K562 (cell line): Measurements from ENCODE around the gene ANO8. TPM values are rescaled to one million over a fixed set of nuclear protein-coding genes. Genes with fewer than 3 reads are reported as not detected.

ENCODE experiments used
- ARID1B ChIP-seq: fragments of 450-650 bp; IDR thresholded peaks from 2 replicates; pipeline ENCODE4 v1.6.1; 2016; ENCODE audit warnings: antibody characterized with exemption, mild to moderate bottlenecking, inconsistent platforms
- BMI1 ChIP-seq: fragments of 150-350 bp; IDR thresholded peaks from 2 replicates; pipeline ENCODE4 v1.6.1; 2014; ENCODE audit warnings: low read length
- CBX8 ChIP-seq: fragments of 200-600 bp; sonication (generic); IDR thresholded peaks from 2 replicates; pipeline ENCODE4 v1.6.1; 2012; ENCODE audit warnings: borderline replicate concordance, mixed run types, low read depth, mild to moderate bottlenecking, moderate library complexity, mixed read lengths, low read length, control low read depth, inconsistent platforms; ENCODE audit not compliant: poor library complexity, severe bottlenecking; ENCODE audit errors: extremely low read depth
- CHD2 ChIP-seq: IDR thresholded peaks from 2 replicates; pipeline ENCODE4 v1.6.1; 2011; ENCODE audit warnings: low read depth, low read length
- EHMT2 ChIP-seq: fragments of 450-650 bp; IDR thresholded peaks from 2 replicates; pipeline ENCODE4 v1.6.1; 2018; ENCODE audit warnings: antibody characterized with exemption
- ETV1 ChIP-seq: fragments of 450-650 bp; conservative IDR thresholded peaks from 2 replicates; pipeline ENCODE4 v1.6.1; 2016; ENCODE audit warnings: missing genetic modification characterization, control low read depth, low read depth, missing compliant biosample characterization
- HCFC1 ChIP-seq: IDR thresholded peaks from 2 replicates; pipeline ENCODE4 v1.6.1; 2012; ENCODE audit warnings: low read depth, low read length, improper control_type of control experiment
- POLR2A ChIP-seq: fragments of 450-650 bp; conservative IDR thresholded peaks from 2 replicates; pipeline ENCODE4 v1.6.1; 2016
- SIN3A ChIP-seq, 2 experiments: fragments of 150-350 bp in 1 of 2; IDR thresholded peaks; 2 replicates each; pipeline ENCODE4 v1.6.1; 2011 to 2016; ENCODE audit warnings: borderline replicate concordance in 2 of 2, low read depth in 2 of 2, low read length in 2 of 2, mild to moderate bottlenecking in 2 of 2, moderate library complexity in 2 of 2; ENCODE audit not compliant: control insufficient read depth in 1 of 2
- SMC3 ChIP-seq: conservative IDR thresholded peaks from 2 replicates; pipeline ENCODE4 v1.6.1; 2011; ENCODE audit warnings: low read depth, low read length, improper control_type of control experiment; ENCODE audit not compliant: insufficient read depth
- WHSC1 ChIP-seq: IDR thresholded peaks from one replicate; pipeline ENCODE4 v1.6.1; 2012; ENCODE audit warnings: low read length, control low read depth, inconsistent platforms
- ZNF143 ChIP-seq: sonication (generic); formaldehyde crosslinking; IDR thresholded peaks from 2 replicates; pipeline ENCODE4 v1.9.0; 2022; ENCODE audit warnings: mild to moderate bottlenecking, missing genetic modification reagents
- polyA plus RNA-seq, 8 experiments: library from polyadenylated mRNA; depleted of rRNA in 4 of 8; stranded (reverse) in 5 of 8; unstranded in 3 of 8; fragments of >200 nt; fragmentation: Nextera tagmentation in 2 of 8; fragmentation: Illumina TruSeq in 1 of 8; extraction: Ambion mirVana in 2 of 8; extraction: Trizol in 1 of 8; gene quantifications; 2 replicates each; pipeline versions ENCODE4 v1.2.1 to v1.2.3, GENCODE V29; 2011 to 2014; ENCODE audit warnings: inconsistent platforms in 1 of 8, missing spikeins in 1 of 8
- total RNA-seq, 7 experiments: library from RNA; depleted of rRNA in 6 of 7; stranded (reverse); fragments of >200 nt in 6 of 7; fragmentation: Illumina TruSeq in 2 of 7; extraction: Trizol in 2 of 7; gene quantifications; 2 replicates each; pipeline versions ENCODE4 v1.2.1 to v1.2.3, GENCODE V29; 2011 to 2021; ENCODE audit warnings: low replicate concordance in 1 of 7
- TF ChIP-seq, protein P1 (sequence below), 3 experiments: IDR thresholded peaks in 2 of 3; conservative IDR thresholded peaks in 1 of 3; 2 replicates each; pipeline ENCODE4 v1.5.1; 2011 to 2012; ENCODE audit warnings: low read length in 3 of 3, mild to moderate bottlenecking in 3 of 3, control low read depth in 2 of 3, improper control_type of control experiment in 1 of 3, inconsistent platforms in 1 of 3, low read depth in 1 of 3, mixed read lengths in 1 of 3, moderate library complexity in 1 of 3; ENCODE audit not compliant: insufficient read depth in 2 of 3
- TF ChIP-seq, protein P2 (sequence below), 2 experiments: fragments of 450-650 bp; IDR thresholded peaks; 2 replicates each; pipeline ENCODE4 v1.6.1; 2016
- TF ChIP-seq, protein P3 (sequence below), 3 experiments: fragments of 200-800 bp in 1 of 3; fragments of 250-450 bp in 1 of 3; fragments of 450-650 bp in 1 of 3; sonication (Bioruptor Pico) in 1 of 3; sonication (Bioruptor generic) in 1 of 3; formaldehyde crosslinking in 1 of 3; IDR thresholded peaks; 2 replicates each; pipeline versions ENCODE4 v1.6.1 to v1.8.0; 2016 to 2022; ENCODE audit warnings: mild to moderate bottlenecking in 2 of 3, missing genetic modification characterization in 2 of 3, missing compliant biosample characterization in 1 of 3, moderate library complexity in 1 of 3
- TF ChIP-seq, protein P4 (sequence below): fragments of 450-650 bp; IDR thresholded peaks from 2 replicates; pipeline ENCODE4 v1.6.1; 2014; ENCODE audit warnings: low read depth, mild to moderate bottlenecking, moderate library complexity, borderline replicate concordance

Gene ANO8
- total and polyA plus RNA-seq, 9 of the 15 experiments (the other 6 are each of a cell fraction or from before 2014, with no cell fraction given): 0.07 to 7.6 (median 2.3) TPM; not detected in 1

DNA sequence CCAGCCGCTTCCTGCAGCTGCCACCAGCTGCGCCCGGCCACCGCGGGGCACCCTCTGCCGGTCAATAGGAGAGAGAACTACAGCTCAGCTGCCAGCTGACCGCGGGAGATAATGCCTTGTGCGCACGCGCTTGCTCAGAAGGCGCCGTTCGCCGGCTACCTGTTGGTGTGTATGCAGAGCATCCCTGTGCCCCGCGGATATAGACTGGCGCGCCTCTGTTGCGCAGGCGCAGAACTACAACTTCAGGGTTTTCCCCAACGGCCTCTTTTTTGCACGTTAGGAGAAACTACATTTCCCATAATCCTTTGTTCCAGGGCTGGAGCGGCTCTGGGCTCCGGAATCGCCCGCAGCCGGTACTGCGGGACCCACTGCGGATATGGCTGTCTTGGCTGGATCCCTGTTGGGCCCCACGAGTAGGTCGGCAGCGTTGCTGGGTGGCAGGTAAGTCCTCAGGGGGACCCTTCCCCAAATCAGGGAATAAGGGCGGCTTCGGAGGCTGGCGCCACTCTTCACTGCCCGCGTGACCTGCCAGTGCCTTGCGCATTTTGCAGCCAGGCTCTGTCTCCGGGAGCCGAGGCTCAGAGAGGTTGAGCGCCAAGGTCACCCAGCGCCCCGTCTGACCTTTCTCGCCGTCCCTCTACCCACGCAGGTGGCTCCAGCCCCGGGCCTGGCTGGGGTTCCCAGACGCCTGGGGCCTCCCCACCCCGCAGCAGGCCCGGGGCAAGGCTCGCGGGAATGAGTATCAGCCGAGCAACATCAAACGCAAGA is 29.0 kb downstream of the ANO8 start, which contains the start of gene MRPL34 (continued):
- TF ChIP-seq, protein P1, sequence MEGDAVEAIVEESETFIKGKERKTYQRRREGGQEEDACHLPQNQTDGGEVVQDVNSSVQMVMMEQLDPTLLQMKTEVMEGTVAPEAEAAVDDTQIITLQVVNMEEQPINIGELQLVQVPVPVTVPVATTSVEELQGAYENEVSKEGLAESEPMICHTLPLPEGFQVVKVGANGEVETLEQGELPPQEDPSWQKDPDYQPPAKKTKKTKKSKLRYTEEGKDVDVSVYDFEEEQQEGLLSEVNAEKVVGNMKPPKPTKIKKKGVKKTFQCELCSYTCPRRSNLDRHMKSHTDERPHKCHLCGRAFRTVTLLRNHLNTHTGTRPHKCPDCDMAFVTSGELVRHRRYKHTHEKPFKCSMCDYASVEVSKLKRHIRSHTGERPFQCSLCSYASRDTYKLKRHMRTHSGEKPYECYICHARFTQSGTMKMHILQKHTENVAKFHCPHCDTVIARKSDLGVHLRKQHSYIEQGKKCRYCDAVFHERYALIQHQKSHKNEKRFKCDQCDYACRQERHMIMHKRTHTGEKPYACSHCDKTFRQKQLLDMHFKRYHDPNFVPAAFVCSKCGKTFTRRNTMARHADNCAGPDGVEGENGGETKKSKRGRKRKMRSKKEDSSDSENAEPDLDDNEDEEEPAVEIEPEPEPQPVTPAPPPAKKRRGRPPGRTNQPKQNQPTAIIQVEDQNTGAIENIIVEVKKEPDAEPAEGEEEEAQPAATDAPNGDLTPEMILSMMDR (IDR thresholded peaks at IDR 0.05 in 2 of 3, conservative IDR thresholded peaks at IDR 0.05 in 1 of 3; ENCODE audit: insufficient read depth in 2 of 3, low read depth in 1 of 3, low read length in 3 of 3): peak; percentile 83 to 97 (median 93)
- TF ChIP-seq BMI1 (no peak), POLR2A (peak; percentile 87), ETV1 (peak; percentile 47), ARID1B (no peak; the same call in 1 of the 2 replicates), CBX8 (no peak), WHSC1 (no peak), CHD2 (0 out of 2 replicates have a peak, but pooled peaks have one; percentile 48), HCFC1 (peak; percentile 83), ZNF143 (peak; percentile 90), SMC3 (peak; percentile 56), EHMT2 (no peak), SIN3A (IDR thresholded peaks at IDR 0.05; ENCODE audit: borderline replicate concordance in 2 of 2, control insufficient read depth in 1 of 2, low read depth in 2 of 2, low read length in 2 of 2) (peak in 1 of 2 experiments; percentile 40; a peak in 1 of 4 replicates)
- TF ChIP-seq, protein P2, sequence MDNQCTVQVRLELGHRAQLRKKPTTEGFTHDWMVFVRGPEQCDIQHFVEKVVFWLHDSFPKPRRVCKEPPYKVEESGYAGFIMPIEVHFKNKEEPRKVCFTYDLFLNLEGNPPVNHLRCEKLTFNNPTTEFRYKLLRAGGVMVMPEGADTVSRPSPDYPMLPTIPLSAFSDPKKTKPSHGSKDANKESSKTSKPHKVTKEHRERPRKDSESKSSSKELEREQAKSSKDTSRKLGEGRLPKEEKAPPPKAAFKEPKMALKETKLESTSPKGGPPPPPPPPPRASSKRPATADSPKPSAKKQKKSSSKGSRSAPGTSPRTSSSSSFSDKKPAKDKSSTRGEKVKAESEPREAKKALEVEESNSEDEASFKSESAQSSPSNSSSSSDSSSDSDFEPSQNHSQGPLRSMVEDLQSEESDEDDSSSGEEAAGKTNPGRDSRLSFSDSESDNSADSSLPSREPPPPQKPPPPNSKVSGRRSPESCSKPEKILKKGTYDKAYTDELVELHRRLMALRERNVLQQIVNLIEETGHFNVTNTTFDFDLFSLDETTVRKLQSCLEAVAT (IDR thresholded peaks at IDR 0.05): peak in 1 of 2 experiments; percentile 13; a peak in 1 of 4 replicates
- TF ChIP-seq, protein P3, sequence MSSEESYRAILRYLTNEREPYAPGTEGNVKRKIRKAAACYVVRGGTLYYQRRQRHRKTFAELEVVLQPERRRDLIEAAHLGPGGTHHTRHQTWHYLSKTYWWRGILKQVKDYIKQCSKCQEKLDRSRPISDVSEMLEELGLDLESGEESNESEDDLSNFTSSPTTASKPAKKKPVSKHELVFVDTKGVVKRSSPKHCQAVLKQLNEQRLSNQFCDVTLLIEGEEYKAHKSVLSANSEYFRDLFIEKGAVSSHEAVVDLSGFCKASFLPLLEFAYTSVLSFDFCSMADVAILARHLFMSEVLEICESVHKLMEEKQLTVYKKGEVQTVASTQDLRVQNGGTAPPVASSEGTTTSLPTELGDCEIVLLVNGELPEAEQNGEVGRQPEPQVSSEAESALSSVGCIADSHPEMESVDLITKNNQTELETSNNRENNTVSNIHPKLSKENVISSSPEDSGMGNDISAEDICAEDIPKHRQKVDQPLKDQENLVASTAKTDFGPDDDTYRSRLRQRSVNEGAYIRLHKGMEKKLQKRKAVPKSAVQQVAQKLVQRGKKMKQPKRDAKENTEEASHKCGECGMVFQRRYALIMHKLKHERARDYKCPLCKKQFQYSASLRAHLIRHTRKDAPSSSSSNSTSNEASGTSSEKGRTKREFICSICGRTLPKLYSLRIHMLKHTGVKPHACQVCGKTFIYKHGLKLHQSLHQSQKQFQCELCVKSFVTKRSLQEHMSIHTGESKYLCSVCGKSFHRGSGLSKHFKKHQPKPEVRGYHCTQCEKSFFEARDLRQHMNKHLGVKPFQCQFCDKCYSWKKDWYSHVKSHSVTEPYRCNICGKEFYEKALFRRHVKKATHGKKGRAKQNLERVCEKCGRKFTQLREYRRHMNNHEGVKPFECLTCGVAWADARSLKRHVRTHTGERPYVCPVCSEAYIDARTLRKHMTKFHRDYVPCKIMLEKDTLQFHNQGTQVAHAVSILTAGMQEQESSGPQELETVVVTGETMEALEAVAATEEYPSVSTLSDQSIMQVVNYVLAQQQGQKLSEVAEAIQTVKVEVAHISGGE (CRISPR knock-in tag; IDR thresholded peaks at IDR 0.05): peak in 1 of 3 experiments; percentile 82; a peak in 2 of 6 replicates
- TF ChIP-seq, protein P4, sequence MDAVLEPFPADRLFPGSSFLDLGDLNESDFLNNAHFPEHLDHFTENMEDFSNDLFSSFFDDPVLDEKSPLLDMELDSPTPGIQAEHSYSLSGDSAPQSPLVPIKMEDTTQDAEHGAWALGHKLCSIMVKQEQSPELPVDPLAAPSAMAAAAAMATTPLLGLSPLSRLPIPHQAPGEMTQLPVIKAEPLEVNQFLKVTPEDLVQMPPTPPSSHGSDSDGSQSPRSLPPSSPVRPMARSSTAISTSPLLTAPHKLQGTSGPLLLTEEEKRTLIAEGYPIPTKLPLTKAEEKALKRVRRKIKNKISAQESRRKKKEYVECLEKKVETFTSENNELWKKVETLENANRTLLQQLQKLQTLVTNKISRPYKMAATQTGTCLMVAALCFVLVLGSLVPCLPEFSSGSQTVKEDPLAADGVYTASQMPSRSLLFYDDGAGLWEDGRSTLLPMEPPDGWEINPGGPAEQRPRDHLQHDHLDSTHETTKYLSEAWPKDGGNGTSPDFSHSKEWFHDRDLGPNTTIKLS: peak; percentile 73; the same call in 1 of the 2 replicates
